ENCODE results near the gene HIGD1B. TPM values are rescaled to one million over a fixed set of nuclear protein-coding genes. Genes with fewer than 3 reads are reported as not detected.

The HIGD1B gene
- total RNA-seq, 2 donors from 2014 or later, result not detected

DNA sequence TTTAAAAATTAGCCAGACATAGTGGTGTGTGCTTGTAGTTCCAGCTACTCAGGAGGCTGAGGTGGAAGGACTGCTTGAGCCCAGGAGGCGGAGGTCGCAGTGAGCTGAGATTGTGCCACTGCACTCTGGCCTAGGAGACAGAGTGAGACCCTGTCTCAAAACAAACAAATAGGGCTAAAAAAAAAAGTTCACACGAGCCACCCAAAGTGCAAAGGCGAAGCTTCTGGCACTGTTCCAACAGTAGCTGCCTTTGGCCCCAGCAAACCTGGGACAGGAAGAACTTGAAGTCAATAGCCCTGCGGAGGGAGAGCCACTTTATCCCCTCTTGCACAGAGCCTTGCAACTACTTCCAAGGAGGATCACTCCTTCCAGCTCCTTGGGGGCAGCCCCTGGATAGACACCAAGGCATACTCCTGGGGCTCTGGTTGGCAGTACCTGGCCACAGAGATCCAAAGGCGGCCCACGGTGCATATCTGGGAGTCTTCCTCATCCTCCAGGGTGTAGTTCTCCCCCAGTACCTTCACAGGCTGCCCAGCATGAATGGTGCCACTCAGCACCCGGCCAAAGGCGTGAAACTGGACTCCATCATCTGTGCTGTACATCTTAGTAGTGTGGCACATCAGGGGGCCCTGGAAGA is 14.7 kb downstream of the HIGD1B start:
- no peak overlapping the region for H3K27ac Mint-ChIP-seq
- DNase-seq (ENCODE audit: low spot score in 2 of 2) (no peak), ATAC-seq (no peak)
- H3K36me3 Mint-ChIP-seq, result peaks cover 11 to 21% of the 10 kb centered on the region in 2 donors
- no peaks in the 10 kb centered on the region for H3K9me3 Mint-ChIP-seq

DNA sequence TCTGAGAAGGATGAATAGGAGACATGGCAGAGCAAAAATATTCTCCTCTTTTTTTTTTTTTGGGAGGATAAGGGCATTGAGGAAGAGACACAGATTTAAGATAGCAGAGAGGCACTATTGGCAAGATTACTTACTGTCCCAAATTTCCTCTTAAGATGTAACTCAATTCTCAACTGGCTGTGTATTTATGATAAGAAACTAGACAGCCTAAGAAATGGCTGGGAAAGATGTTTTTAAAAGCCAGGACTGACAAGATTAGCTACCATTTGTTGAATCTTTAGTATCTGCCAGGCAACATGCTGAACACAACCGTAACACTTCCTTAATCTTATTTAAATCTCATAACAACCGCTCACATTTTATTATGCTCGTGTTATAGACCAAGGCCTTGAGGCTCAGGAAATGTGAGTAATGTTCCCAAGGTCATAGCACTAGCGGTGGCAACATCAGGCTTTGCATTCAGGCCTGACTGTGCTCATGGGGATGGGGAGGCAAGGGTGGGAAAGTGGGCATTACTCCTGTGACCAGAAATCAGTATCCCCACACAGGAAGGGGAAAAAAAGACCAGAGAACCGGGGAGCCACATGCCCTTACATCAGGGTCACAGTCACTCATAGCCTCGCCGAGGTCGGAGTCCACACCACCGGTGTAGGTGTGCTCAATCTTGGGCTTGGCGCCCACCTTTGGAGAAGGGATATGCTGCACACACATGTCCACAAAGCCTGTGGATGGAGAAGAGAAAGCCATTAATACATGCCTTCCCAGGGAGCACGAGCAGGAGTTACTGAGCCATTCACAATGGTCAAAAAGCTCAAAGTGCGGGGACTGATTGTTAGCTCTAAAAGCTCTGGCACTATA is 15.6 kb downstream of the HIGD1B start:
- ATAC-seq, result no peak
- Mint-ChIP-seq H3K9me3 (no peaks in the 10 kb centered on the region), H3K27ac (no peak overlapping the region), H3K36me3 (peaks cover 11 to 21% of the 10 kb centered on the region in 2 donors)
- DNase-seq (ENCODE audit: low spot score in 2 of 2), result no peak

DNA sequence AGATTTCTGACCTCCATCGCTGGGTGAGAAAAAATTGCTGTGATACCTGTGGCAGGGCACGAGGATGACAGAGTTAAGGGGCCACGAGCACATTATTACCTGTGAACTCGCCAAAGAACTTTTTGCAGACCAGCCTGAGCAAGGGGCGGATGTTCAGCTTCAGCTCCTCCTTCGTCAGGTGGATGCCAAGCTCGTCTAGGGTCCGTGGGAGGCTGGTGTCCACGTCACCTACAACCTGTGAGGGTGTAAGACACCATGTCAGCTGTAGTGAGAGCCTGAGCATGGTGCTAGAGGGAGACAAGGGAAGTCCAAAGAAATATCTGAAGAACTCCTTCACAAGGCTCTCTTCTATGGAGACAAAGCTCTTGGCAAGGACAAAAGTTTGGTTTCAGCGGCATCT is 17.1 kb downstream of the HIGD1B start:
- ATAC-seq (peak in 1 of 2 donors; percentile 18), DNase-seq (ENCODE audit: low spot score in 2 of 2) (no peak)
- Mint-ChIP-seq H3K36me3 (peaks cover 11 to 18% of the 10 kb centered on the region in 2 donors), H3K9me3 (no peaks in the 10 kb centered on the region), H3K27ac (no peak overlapping the region)

DNA sequence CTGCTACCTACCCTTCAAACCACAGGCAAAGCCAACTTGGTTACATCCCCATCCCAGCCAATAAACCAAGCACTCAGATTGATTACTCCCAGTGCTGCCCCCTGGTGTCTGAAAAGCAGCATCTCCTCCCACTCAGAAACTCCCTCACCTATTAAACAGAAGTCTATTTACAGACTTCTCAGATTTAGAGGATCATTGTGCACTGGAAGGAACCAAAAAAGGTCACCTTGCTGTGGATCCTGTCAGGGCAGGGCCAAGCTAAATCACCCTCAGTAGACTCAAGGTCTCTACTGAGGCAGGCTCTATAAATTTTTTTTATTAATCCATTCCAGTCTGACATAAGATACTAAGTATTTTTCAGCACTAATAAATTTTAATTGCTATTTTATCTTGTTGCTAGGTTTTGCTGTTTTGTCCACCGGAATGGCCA is 17.6 kb downstream of the HIGD1B start:
- Mint-ChIP-seq H3K36me3 (peaks cover 11 to 15% of the 10 kb centered on the region in 2 donors), H3K27ac (no peak overlapping the region), H3K9me3 (no peaks in the 10 kb centered on the region)
- peak in 1 of 2 donors; percentile 78 for DNase-seq (ENCODE audit: low spot score in 2 of 2)
- ATAC-seq, result peak; percentile 58 to 75

DNA sequence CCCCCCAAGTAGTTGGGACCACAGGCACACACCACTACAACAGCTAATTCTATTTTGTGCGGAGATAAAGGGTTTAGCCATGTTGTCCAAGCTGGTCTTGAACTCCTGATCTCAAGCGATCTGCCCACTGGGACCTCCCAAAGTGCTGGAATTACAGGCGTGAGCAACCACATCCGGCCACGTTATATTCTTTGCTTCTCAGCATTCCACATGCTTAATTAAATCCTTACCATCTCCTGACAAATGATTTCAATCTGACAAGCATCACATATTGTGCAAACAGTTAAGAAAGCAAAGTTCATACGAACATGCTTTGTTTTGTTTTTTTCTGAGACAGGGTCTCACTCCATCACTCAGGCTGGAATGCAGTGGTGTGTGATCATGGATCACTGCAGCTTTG is 18.2 kb downstream of the HIGD1B start:
- no peak overlapping the region for H3K27ac Mint-ChIP-seq
- H3K36me3 Mint-ChIP-seq, result peaks cover 11 to 15% of the 10 kb centered on the region in 2 donors
- ATAC-seq, result no peak
- no peak for DNase-seq (ENCODE audit: low spot score in 2 of 2)
- no peaks in the 10 kb centered on the region for H3K9me3 Mint-ChIP-seq

DNA sequence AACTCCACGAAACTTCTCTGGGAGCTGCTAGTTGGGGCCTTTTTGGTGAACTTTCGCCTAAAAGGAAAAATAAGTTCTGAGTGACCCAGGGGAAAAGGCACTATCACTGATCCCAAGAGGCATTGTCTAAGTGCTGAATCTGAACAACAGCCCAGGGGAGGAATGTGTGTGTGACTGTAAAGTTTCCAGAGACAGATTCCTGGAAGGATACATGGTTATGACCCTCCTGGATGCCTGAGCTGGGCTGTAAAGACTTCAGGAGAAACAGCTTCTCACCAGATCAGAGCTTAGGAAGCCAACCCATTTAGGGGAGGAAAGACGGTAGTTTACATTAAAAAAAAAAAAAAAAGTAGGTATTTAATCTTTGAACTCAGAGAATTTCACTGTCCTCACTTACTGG is 20.2 kb downstream of the HIGD1B start:
- no peaks in the 10 kb centered on the region for H3K9me3 Mint-ChIP-seq
- DNase-seq (ENCODE audit: low spot score in 2 of 2) (no peak), ATAC-seq (no peak)
- H3K36me3 Mint-ChIP-seq, result peaks cover 7 to 24% of the 10 kb centered on the region in 2 donors
- H3K27ac Mint-ChIP-seq, result peak overlapping the region in 1 of 2 donors; percentile 50

DNA sequence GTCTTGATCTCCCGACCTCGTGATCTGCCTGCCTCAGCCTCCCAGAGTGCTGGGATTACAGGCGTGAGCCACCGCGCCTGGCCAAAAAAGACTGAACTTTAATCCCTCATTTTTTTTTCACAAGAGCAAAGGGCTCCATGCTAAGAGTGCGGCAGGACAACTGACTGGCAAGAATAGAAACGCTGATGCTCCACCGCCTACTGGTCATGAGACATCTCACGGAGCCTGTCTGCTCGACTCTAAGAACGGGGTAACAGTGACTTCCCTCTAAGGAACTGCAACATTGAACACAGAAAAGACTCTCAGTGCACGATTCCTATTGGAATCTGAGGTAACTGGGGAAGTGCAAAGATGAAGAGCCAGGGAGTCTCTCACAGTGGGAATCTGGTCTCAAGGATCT is 23.9 kb downstream of the HIGD1B start:
- H3K9me3 Mint-ChIP-seq, result no peaks in the 10 kb centered on the region
- H3K36me3 Mint-ChIP-seq, result peaks cover 6 to 11% of the 10 kb centered on the region in 2 donors
- peak overlapping the region in 1 of 2 donors; percentile 16 for H3K27ac Mint-ChIP-seq
- ATAC-seq (no peak), DNase-seq (ENCODE audit: low spot score in 2 of 2) (no peak)

DNA sequence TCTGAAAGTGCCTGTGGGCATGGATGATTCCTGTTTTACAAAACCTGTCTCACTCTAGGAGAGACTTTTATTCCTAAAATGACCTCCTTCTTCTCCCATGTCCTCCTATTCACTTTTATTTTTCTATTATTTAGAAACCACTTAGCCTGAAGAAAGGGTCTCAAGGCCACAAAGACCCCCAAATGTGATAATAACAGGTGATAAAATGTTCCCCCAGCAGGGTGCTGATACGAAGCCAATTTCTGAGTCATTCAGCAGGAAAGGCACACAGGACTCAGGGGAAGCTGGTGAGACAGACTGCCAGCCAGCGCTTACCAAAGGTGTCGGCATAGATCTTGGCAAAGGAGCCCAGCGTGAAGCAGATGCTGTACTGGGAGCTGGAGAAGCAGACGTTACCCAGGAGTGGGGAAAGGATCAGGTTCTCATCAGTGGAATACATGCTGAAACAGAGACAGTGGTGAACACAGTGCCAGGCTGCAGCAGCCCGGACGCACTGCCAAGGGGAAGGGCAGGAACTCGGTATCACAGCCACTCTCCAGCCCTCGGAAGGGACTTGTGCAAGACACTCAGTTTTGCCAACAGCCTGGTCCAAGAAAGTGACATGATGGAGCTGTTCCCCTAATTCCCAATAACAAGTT is 24.6 kb downstream of the HIGD1B start:
- Mint-ChIP-seq H3K36me3 (peaks cover 6 to 11% of the 10 kb centered on the region in 2 donors), H3K9me3 (no peaks in the 10 kb centered on the region), H3K27ac (peak overlapping the region; percentile 65 to 67)
- DNase-seq (ENCODE audit: low spot score in 2 of 2), result no peak
- ATAC-seq, result no peak

DNA sequence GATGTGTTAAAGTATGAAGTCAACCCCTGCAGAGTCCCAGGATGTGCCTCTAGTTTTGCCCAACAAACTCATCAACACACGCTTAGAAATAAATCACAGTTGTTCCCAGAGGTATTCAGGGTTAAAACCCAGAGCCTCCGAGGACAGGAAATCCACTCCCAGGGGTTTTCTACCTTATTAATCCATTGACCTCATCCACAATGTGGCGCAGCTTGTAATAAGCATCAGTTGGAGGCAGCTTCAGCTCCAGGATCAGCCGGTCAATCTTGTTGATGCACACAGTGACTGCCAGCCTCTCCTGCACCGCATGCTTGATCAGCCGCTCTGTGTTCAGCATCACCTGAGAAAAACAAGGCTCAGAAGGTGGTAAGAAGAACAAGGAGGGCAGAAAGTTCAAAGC is 28.1 kb downstream of the HIGD1B start:
- no peak overlapping the region for H3K27ac Mint-ChIP-seq
- DNase-seq (ENCODE audit: low spot score in 2 of 2) (no peak), ATAC-seq (no peak)
- H3K9me3 Mint-ChIP-seq, result no peaks in the 10 kb centered on the region
- peaks cover 12 to 16% of the 10 kb centered on the region in 2 donors for H3K36me3 Mint-ChIP-seq

DNA sequence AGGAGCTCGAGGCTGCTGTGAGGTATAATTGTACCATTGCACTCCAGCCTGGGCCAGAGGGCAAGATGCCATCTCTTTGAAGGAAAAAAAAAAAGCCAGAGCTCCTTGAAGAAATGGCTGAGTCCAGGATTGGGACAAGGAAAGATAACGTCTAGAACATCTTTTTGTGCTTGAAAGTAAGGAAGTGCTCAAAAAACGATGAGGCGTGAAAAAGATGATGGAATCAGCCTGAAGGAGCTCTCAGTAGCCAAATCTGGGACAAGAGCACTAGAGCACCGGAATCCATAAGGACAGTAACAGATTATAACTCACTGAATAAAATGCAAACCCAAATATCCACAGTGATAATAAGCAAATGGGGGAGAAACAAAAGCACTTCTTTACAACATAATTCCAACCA is 29.4 kb downstream of the HIGD1B start:
- ATAC-seq, result no peak
- Mint-ChIP-seq H3K36me3 (peaks cover 6 to 11% of the 10 kb centered on the region in 2 donors), H3K27ac (no peak overlapping the region), H3K9me3 (no peaks in the 10 kb centered on the region)
- no peak for DNase-seq (ENCODE audit: low spot score in 2 of 2)

DNA sequence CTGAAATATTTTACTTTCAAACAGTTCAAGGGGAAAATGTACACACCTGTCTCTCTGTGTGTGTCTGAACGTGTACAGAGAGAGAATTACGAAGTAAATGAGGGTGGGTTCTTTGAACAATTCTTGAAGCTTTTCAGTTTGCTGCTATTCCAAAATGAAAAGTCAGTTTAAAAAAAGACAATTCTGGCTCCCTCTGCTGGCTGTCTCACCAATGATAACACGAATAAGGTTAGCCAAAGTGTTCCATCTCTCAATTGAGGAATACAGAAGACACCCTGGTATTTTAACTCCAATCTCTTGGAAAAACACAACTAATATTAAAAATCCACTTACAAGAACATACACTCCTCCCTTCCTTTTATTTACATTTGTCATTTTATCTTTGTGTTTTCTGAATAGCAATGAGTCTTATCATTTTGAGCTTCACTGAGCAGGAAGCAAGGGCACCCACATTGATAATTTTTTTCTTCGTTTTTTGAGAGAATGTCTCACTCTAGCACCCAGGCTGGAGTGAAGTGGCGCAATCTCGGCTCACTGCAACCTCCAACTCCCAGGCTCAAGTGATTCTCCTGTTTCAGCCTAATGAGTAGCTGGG is 31.0 kb downstream of the HIGD1B start:
- H3K27ac Mint-ChIP-seq, result no peak overlapping the region
- peaks cover 15 to 17% of the 10 kb centered on the region in 2 donors for H3K36me3 Mint-ChIP-seq
- H3K9me3 Mint-ChIP-seq, result no peaks in the 10 kb centered on the region
- ATAC-seq (no peak), DNase-seq (ENCODE audit: low spot score in 2 of 2) (no peak)

DNA sequence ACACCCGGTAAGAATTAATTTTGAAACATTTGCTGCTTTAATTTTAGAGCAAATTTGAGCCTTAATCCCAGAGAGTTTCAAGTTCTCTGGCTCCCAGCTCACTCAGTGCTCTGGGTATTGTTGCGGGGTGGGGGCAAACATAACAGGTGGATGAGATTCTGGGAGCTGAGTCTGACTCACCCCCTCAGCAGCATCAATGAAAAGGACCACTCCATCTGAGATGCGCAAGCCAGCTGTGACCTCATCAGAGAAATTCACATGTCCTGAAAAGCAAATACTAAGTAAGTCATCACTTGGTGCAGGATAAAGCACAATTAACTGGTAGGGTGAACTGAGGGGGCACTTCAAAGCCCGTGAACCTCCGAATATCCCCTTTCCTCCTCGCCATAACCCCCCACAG is 31.7 kb downstream of the HIGD1B start:
- no peak for ATAC-seq
- H3K36me3 Mint-ChIP-seq, result peaks cover 15 to 17% of the 10 kb centered on the region in 2 donors
- no peak for DNase-seq (ENCODE audit: low spot score in 2 of 2)

DNA sequence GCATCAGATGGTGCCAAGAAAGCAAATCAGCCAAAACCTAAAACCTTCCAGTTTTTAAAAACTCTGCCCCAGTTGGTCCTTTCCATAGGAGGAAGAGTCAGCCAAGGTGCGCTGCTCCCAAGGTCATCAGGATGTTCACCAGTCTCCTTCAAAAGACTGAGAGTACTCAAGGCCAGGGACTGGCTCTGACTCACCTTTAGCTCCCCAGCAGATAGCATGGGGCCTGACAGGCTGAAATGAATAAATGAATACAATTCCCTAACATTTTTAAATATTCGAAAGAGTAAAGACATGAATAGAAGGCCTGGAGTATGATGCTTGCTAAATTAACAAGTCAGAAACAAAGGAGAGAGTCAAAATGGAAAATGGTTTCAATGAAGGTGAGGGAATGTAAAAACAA is 32.4 kb downstream of the HIGD1B start:
- H3K9me3 Mint-ChIP-seq, result no peaks in the 10 kb centered on the region
- no peak for ATAC-seq
- peaks cover 15 to 17% of the 10 kb centered on the region in 2 donors for H3K36me3 Mint-ChIP-seq

More for the DNA sequence above, 31.7 kb downstream of the HIGD1B start:
- Mint-ChIP-seq H3K27ac (no peak overlapping the region), H3K9me3 (no peaks in the 10 kb centered on the region)

DNA sequence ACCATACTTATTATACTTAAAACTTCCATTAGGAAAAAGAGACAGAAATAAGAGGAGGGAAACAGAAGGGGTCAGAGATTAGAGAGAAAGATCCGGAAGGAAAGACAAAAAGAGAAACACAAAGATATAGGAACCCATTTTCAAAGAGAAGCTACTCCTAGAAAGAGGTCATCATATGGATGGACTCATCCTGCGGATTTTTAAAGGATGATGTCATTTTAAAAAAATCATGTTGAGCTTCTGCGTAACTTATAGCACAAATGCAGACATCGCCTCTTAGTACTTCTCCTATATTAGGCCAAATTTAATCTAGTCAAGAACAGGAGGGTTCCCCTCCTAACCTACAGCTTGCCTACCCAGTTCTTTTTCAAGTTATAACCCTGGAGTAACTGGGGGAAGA is 33.5 kb downstream of the HIGD1B start:
- ATAC-seq (no peak), DNase-seq (ENCODE audit: low spot score in 2 of 2) (no peak)
- peak overlapping the region in 1 of 2 donors; percentile 84 for H3K27ac Mint-ChIP-seq
- no peaks in the 10 kb centered on the region for H3K9me3 Mint-ChIP-seq
- H3K36me3 Mint-ChIP-seq, result peaks cover 15 to 17% of the 10 kb centered on the region in 2 donors

More for the DNA sequence above, 32.4 kb downstream of the HIGD1B start:
- peak overlapping the region in 1 of 2 donors; percentile 83 for H3K27ac Mint-ChIP-seq
- no peak for DNase-seq (ENCODE audit: low spot score in 2 of 2)

DNA sequence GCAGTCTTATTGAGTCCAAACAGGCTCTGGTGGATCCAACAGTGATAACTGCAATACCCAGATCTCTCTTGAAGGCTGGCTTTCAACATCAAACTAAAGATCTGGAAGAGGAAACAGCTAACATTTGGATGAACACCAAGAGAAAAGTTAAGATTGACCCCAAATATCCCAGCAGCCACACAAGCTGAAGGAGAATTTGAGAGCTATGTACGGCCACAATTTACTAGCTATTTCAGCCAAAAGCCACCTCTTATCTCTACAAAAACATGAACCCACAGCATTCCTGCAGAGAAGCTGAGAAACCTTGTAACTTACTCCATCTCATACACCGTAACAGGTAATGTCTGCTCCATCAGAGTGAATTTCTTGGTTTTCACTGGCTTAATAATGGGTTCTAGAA is 37.3 kb downstream of the HIGD1B start:
- ATAC-seq, result no peak
- Mint-ChIP-seq H3K9me3 (no peaks in the 10 kb centered on the region), H3K36me3 (peaks cover 9 to 12% of the 10 kb centered on the region in 2 donors)

DNA sequence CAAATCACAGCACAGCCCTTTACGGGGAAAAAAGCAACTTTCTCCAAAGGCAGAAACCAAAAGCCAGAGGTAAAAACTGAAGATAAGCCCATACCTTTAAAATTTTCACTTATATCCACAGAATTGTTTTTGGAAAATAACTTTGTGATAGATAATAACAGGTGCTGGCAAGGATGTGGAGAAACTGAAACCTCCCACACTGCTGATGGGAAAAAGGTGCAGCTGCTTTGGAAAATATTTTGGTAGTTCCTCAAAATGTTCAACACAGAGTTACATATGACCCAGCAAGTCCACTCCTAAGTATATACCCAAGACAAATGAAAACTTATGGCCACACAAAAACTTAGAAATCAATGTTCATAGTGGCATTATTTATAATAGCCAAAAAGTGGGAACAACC is 39.3 kb downstream of the HIGD1B start:
- DNase-seq (ENCODE audit: low spot score in 2 of 2) (no peak), ATAC-seq (no peak)
- Mint-ChIP-seq H3K9me3 (no peaks in the 10 kb centered on the region), H3K36me3 (peaks cover 9 to 12% of the 10 kb centered on the region in 2 donors), H3K27ac (no peak overlapping the region)

More for the DNA sequence above, 37.3 kb downstream of the HIGD1B start:
- DNase-seq (ENCODE audit: low spot score in 2 of 2), result no peak
- H3K27ac Mint-ChIP-seq, result no peak overlapping the region
